Trophoblast cell (in vitro differentiated cells and primary cell): ENCODE results near the gene UBE2S.

Experiments used
- DNase-seq, 2 donors: peaks; one replicate each; pipeline ENCODE4 v3.0.0-alpha.2; 2016
- H2AFZ ChIP-seq: 2 replicates; pipeline ENCODE4 v1.6.1; 2013; ENCODE audit warnings: low read length, moderate library complexity, mild to moderate bottlenecking; ENCODE audit not compliant: insufficient read depth, poor library complexity
- H2AK5ac ChIP-seq: 2 replicates; pipeline ENCODE4 v1.6.1; 2013; ENCODE audit warnings: mild to moderate bottlenecking, low read length
- H2BK120ac ChIP-seq: 2 replicates; pipeline ENCODE4 v1.6.1; 2013; ENCODE audit warnings: low read length, mild to moderate bottlenecking, moderate library complexity; ENCODE audit not compliant: insufficient read depth, poor library complexity
- H2BK12ac ChIP-seq: 2 replicates; pipeline ENCODE4 v1.6.1; 2013; ENCODE audit warnings: mild to moderate bottlenecking, low read length, moderate library complexity
- H2BK5ac ChIP-seq: 2 replicates; pipeline ENCODE4 v1.6.1; 2013; ENCODE audit warnings: low read length, low read depth, moderate library complexity, mild to moderate bottlenecking; ENCODE audit not compliant: poor library complexity
- H3K14ac ChIP-seq: 2 replicates; pipeline ENCODE4 v1.6.1; 2013; ENCODE audit warnings: mild to moderate bottlenecking, low read length
- H3K18ac ChIP-seq: 2 replicates; pipeline ENCODE4 v1.6.1; 2013; ENCODE audit warnings: mild to moderate bottlenecking, low read length
- H3K23ac ChIP-seq: 2 replicates; pipeline ENCODE4 v1.6.1; 2013; ENCODE audit warnings: low read length
- H3K27ac ChIP-seq: 2 replicates; pipeline ENCODE4 v1.5.1; 2013; ENCODE audit warnings: low read depth, mild to moderate bottlenecking, inconsistent platforms, low read length, moderate library complexity
- H3K27me3 ChIP-seq: 2 replicates; pipeline ENCODE4 v1.6.1; 2013; ENCODE audit warnings: inconsistent platforms, mild to moderate bottlenecking, low read length, moderate library complexity; ENCODE audit not compliant: insufficient read depth
- H3K36me3 ChIP-seq, 2 experiments: 1 replicate in 1 of 2; 2 replicates in 1 of 2; pipeline ENCODE4 v1.6.1; 2013; ENCODE audit warnings: low read length in 2 of 2, mild to moderate bottlenecking in 2 of 2, moderate library complexity in 1 of 2; ENCODE audit not compliant: insufficient read depth in 2 of 2, control insufficient read depth in 1 of 2
- H3K4ac ChIP-seq: 2 replicates; pipeline ENCODE4 v1.6.1; 2013; ENCODE audit warnings: low read depth, mild to moderate bottlenecking, low read length, moderate library complexity
- H3K4me1 ChIP-seq, 2 experiments: 1 replicate in 1 of 2; 2 replicates in 1 of 2; pipeline ENCODE4 v1.6.1; 2013; ENCODE audit warnings: low read length in 2 of 2, mild to moderate bottlenecking in 2 of 2, moderate library complexity in 1 of 2; ENCODE audit not compliant: insufficient read depth in 2 of 2, control insufficient read depth in 1 of 2
- H3K4me2 ChIP-seq: 2 replicates; pipeline ENCODE4 v1.6.1; 2013; ENCODE audit warnings: inconsistent platforms, mild to moderate bottlenecking, low read length, moderate library complexity
- H3K4me3 ChIP-seq: 2 replicates; pipeline ENCODE4 v1.5.1; 2013; ENCODE audit warnings: mild to moderate bottlenecking, low read depth, low read length, inconsistent platforms
- H3K79me1 ChIP-seq: one replicate; pipeline ENCODE4 v1.6.1; 2013; ENCODE audit warnings: low read length
- H3K79me2 ChIP-seq: 2 replicates; pipeline ENCODE4 v1.6.1; 2013; ENCODE audit warnings: low read length, mild to moderate bottlenecking; ENCODE audit not compliant: control insufficient read depth, insufficient read depth, poor library complexity
- H3K9ac ChIP-seq: 2 replicates; pipeline ENCODE4 v1.6.1; 2013; ENCODE audit warnings: mild to moderate bottlenecking, low read length
- H3K9me3 ChIP-seq: 2 replicates; pipeline ENCODE4 v1.6.1; 2013; ENCODE audit warnings: low read depth, mild to moderate bottlenecking, control low read depth, inconsistent platforms, low read length; ENCODE audit not compliant: insufficient read depth
- H4K12ac ChIP-seq: 2 replicates; pipeline ENCODE4 v1.6.1; 2013; ENCODE audit warnings: low read depth, mild to moderate bottlenecking, low read length, moderate library complexity
- H4K8ac ChIP-seq: 2 replicates; pipeline ENCODE4 v1.6.1; 2013; ENCODE audit warnings: low read depth, mild to moderate bottlenecking, low read length, moderate library complexity
- H4K91ac ChIP-seq: one replicate; pipeline ENCODE4 v1.6.1; 2013; ENCODE audit warnings: low read depth, mild to moderate bottlenecking, low read length, moderate library complexity
- WGBS: extraction: QIAGEN DNeasy Blood & Tissue Kit; methylation state at CpG from one replicate; pipeline ENCODE4 v1.1.7; 2013; ENCODE audit warnings: missing lambda C conversion rate; ENCODE audit not compliant: insufficient read length, insufficient coverage; ENCODE audit errors: extremely low coverage; 5-methylcytosine and 5-hydroxymethylcytosine counted together

The UBE2S gene

DNA sequence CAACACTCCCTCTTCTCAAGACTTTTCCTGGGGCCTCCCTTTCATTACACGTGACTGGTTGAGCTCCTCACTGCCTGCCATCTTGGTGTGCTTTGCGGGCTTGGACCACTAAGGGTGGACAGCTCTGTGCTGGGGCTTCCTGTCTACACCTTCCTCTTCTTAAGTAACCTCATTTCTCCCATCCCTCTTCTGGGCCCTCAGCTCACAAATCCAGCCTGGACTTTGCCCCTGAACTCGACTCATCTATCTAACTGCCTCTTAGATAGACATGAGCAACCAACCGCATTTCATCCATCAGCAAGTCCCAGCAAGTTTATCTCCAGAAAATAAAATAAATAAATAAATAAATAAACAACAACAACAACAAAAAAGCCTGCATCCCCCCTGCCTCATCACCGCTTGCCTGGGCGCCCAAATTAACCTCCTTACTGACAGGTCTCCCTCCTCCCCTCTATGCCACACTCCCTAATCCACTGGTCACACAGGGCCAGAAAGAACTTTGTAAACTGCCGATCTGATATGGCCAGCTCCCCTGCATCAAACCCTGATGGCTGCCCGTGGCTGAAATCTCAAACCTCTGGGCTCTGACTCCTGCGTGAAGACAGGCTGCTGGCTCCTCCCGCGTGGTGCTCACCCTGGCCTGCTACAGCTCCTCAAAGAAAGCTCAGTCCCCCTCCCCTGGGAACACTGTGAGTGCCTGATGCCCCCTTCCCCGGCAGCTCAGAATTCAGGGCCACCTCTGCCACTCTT is 46.1 kb upstream of the UBE2S start:
- Histone ChIP-seq H2BK120ac (no peak overlapping the region), H3K23ac (no peak overlapping the region), H3K79me1 (no peaks in the 10 kb centered on the region), H3K27ac (no peak overlapping the region), H4K12ac (no peak overlapping the region), H3K79me2 (no peaks in the 10 kb centered on the region), H3K4me3 (no peak overlapping the region), H3K18ac (no peak overlapping the region), H4K91ac (no peak overlapping the region), H3K4ac (no peak overlapping the region), H3K4me1 (peaks cover 0 to 3% of the 10 kb centered on the region in 2 experiments), H3K4me2 (no peak overlapping the region), H2AFZ (no peak overlapping the region), H3K9me3 (peaks cover 10% of the 10 kb centered on the region), H2AK5ac (no peak overlapping the region), H3K27me3 (peaks cover 30% of the 10 kb centered on the region), H2BK12ac (no peak overlapping the region), H2BK5ac (no peak overlapping the region), H3K36me3 (peaks cover 0 to 5% of the 10 kb centered on the region in 2 experiments), H3K9ac (no peak overlapping the region), H3K14ac (no peak overlapping the region), H4K8ac (no peak overlapping the region)
- no peak for DNase-seq
- WGBS, result no CpG with 5 or more reads among the region's 12 CpGs

DNA sequence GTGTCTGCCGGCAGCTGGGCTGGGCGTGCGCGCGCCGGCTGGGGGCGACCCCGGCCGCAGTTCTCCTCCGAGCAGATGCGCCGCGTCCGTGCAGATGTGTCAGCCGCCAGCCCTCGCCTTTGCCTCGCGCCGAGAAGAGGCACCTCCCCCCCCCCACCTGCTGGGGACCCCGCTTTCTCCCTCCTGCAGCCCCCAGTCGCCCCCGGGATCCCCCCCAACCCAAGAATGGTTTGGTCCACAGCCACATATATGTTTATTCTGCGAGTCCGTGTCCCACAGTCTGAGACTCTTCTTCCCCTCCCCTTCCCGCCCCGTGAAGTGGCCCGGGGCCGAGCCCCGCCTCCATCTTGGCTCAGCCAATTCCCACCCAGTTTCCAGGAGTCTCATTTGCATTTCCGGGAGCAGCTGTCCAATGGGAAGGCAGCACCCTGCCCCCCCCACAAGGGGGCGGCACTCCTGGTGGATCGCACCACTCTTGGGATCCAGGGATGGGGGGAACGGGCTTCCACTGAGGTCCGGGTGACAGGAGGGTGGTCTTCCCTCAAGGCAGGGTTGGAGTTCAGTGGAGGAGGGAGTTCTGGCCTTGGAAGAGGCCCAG is 45.3 kb upstream of the UBE2S start:
- H3K4ac ChIP-seq, result no peak overlapping the region
- no peak overlapping the region for H4K91ac ChIP-seq
- no peak overlapping the region for H3K9ac ChIP-seq
- no peaks in the 10 kb centered on the region for H3K79me2 ChIP-seq
- no peak overlapping the region for H3K4me3 ChIP-seq
- no peak overlapping the region for H2BK5ac ChIP-seq
- no peak overlapping the region for H2AK5ac ChIP-seq
- peak overlapping the region; percentile 13 for H3K4me2 ChIP-seq
- no peak overlapping the region for H2BK120ac ChIP-seq
- H3K79me1 ChIP-seq, result no peaks in the 10 kb centered on the region
- no peak overlapping the region for H2BK12ac ChIP-seq
- H3K27me3 ChIP-seq, result peaks cover 30% of the 10 kb centered on the region
- no peak overlapping the region for H3K14ac ChIP-seq
- no peak overlapping the region for H3K23ac ChIP-seq
- peaks cover 0 to 3% of the 10 kb centered on the region in 2 experiments for H3K4me1 ChIP-seq
- no CpG with 5 or more reads among the region's 34 CpGs for WGBS
- peaks cover 0 to 5% of the 10 kb centered on the region in 2 experiments for H3K36me3 ChIP-seq
- no peak overlapping the region for H4K12ac ChIP-seq
- no peak overlapping the region for H2AFZ ChIP-seq
- H4K8ac ChIP-seq, result no peak overlapping the region
- peak in 1 of 2 donors; percentile 27 for DNase-seq
- H3K9me3 ChIP-seq, result peaks cover 18% of the 10 kb centered on the region
- H3K27ac ChIP-seq, result no peak overlapping the region
- no peak overlapping the region for H3K18ac ChIP-seq

- no peak overlapping the region for H4K91ac ChIP-seq
- H4K8ac ChIP-seq, result no peak overlapping the region
- peaks cover 0 to 5% of the 10 kb centered on the region in 2 experiments for H3K36me3 ChIP-seq
- no peaks in the 10 kb centered on the region for H3K79me1 ChIP-seq
- H2BK12ac ChIP-seq, result no peak overlapping the region
- peaks cover 20% of the 10 kb centered on the region for H3K9me3 ChIP-seq
- H2AK5ac ChIP-seq, result no peak overlapping the region
- no peak overlapping the region for H3K9ac ChIP-seq
- no peak overlapping the region for H3K14ac ChIP-seq
- no peak for DNase-seq
- peaks cover 30% of the 10 kb centered on the region for H3K27me3 ChIP-seq
- H3K18ac ChIP-seq, result no peak overlapping the region
- H3K79me2 ChIP-seq, result no peaks in the 10 kb centered on the region
- H3K4me2 ChIP-seq, result peak overlapping the region; percentile 13
- no peak overlapping the region for H2AFZ ChIP-seq
- no peak overlapping the region for H2BK5ac ChIP-seq
- peaks cover 0 to 3% of the 10 kb centered on the region in 2 experiments for H3K4me1 ChIP-seq
- H4K12ac ChIP-seq, result no peak overlapping the region
- H2BK120ac ChIP-seq, result no peak overlapping the region
- H3K27ac ChIP-seq, result no peak overlapping the region
- no CpG with 5 or more reads among the region's 57 CpGs for WGBS
- H3K4me3 ChIP-seq, result no peak overlapping the region
- H3K23ac ChIP-seq, result no peak overlapping the region
- no peak overlapping the region for H3K4ac ChIP-seq
These were observed 44.6 kb upstream of the UBE2S start for GRCh38 chr19:55451965-55452748.

GRCh38 chr19:55451163-55451964 is 43.8 kb upstream of the UBE2S start:
- no peak for DNase-seq
- no peak overlapping the region for H3K18ac ChIP-seq
- H3K9me3 ChIP-seq, result peaks cover 20% of the 10 kb centered on the region
- H3K4ac ChIP-seq, result no peak overlapping the region
- H3K4me2 ChIP-seq, result no peak overlapping the region
- H2AFZ ChIP-seq, result no peak overlapping the region
- H3K14ac ChIP-seq, result no peak overlapping the region
- H4K8ac ChIP-seq, result no peak overlapping the region
- peaks cover 30% of the 10 kb centered on the region for H3K27me3 ChIP-seq
- H4K12ac ChIP-seq, result no peak overlapping the region
- no peak overlapping the region for H3K9ac ChIP-seq
- H2BK5ac ChIP-seq, result no peak overlapping the region
- no peaks in the 10 kb centered on the region for H3K79me1 ChIP-seq
- H2BK120ac ChIP-seq, result no peak overlapping the region
- no peak overlapping the region for H4K91ac ChIP-seq
- H3K4me1 ChIP-seq, result peaks cover 0 to 3% of the 10 kb centered on the region in 2 experiments
- no peak overlapping the region for H3K4me3 ChIP-seq
- H2BK12ac ChIP-seq, result no peak overlapping the region
- peaks cover 0 to 5% of the 10 kb centered on the region in 2 experiments for H3K36me3 ChIP-seq
- no CpG with 5 or more reads among the region's 80 CpGs for WGBS
- no peaks in the 10 kb centered on the region for H3K79me2 ChIP-seq
- no peak overlapping the region for H3K27ac ChIP-seq
- H2AK5ac ChIP-seq, result no peak overlapping the region
- no peak overlapping the region for H3K23ac ChIP-seq
